Stimulated activated naive B cell treated with anti-CD40 and anti-IgM and Interleukin-4, amounts not matched to agents 10 μg/mL and 1 μg/mL and 100 μg/mL, for 72 hours (primary cell): ENCODE results near the gene SELENOM.

Source experiments
- ATAC-seq, 2 donors: fragments of 150-1000 bp; cut with Tn5 transposase; replicated peaks; 2 replicates each; pipeline ENCODE4 v1.10.0; 2021; ENCODE audit warnings: moderate library complexity in 1 of 2
- DNase-seq: peaks from one replicate; pipeline ENCODE4 v3.0.0; 2021
- H3K27ac Mint-ChIP-seq: one replicate; pipeline ENCODE4 v1.8.0; 2022; ENCODE audit warnings: mild to moderate bottlenecking, mixed read lengths
- H3K27me3 Mint-ChIP-seq, 2 donors: one replicate each; pipeline ENCODE4 v1.8.0; 2022; ENCODE audit warnings: mixed read lengths in 2 of 2
- H3K36me3 Mint-ChIP-seq, 2 donors: one replicate each; pipeline ENCODE4 v1.8.0; 2022; ENCODE audit warnings: mixed read lengths in 2 of 2, mild to moderate bottlenecking in 1 of 2
- H3K4me1 Mint-ChIP-seq, 2 donors: one replicate each; pipeline ENCODE4 v1.8.0; 2022; ENCODE audit warnings: mixed read lengths in 2 of 2, mild to moderate bottlenecking in 1 of 2
- H3K4me3 Mint-ChIP-seq, 2 donors: one replicate each; pipeline ENCODE4 v1.8.0; 2022; ENCODE audit warnings: mild to moderate bottlenecking in 2 of 2, mixed read lengths in 2 of 2, moderate library complexity in 1 of 2
- H3K9me3 Mint-ChIP-seq, 2 donors: one replicate each; pipeline ENCODE4 v1.8.0; 2022; ENCODE audit warnings: mixed read lengths in 2 of 2, mild to moderate bottlenecking in 1 of 2

The SELENOM gene

DNA sequence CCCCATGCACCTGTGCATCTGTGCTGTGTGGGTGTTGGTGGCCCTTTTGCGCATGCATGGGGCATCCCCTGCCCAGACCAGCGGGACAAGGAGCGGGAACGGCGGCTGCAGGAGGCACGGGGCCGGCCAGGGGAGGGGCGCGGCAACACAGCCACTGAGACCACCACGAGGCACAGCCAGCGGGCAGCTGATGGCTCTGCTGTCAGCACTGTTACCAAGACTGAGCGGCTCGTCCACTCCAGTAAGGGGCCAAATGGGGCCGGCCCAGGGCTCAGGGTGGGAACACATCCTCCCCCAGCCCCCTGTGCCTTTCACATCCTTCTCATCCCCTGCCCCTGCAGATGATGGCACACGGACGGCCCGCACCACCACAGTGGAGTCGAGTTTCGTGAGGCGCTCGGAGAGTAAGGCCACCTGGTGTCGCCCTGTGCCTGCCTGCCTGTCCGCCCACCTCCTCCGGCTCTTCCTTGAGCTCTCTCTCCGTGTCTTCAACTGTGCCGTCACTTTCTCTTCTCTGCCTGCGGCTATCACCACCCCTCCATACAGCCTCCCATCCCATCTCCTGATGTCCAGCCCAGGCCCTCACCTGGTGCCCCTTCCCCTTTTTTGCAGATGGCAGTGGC lies 10.6 kb downstream of the SELENOM start:
- Mint-ChIP-seq H3K4me3 (no peak overlapping the region), H3K27me3 (no peaks in the 10 kb centered on the region), H3K36me3 (peaks cover 2 to 4% of the 10 kb centered on the region in 2 donors), H3K27ac (no peak overlapping the region), H3K9me3 (no peaks in the 10 kb centered on the region), H3K4me1 (peaks cover 0 to 2% of the 10 kb centered on the region in 2 donors)
- DNase-seq (no peak), ATAC-seq (no peak)

DNA sequence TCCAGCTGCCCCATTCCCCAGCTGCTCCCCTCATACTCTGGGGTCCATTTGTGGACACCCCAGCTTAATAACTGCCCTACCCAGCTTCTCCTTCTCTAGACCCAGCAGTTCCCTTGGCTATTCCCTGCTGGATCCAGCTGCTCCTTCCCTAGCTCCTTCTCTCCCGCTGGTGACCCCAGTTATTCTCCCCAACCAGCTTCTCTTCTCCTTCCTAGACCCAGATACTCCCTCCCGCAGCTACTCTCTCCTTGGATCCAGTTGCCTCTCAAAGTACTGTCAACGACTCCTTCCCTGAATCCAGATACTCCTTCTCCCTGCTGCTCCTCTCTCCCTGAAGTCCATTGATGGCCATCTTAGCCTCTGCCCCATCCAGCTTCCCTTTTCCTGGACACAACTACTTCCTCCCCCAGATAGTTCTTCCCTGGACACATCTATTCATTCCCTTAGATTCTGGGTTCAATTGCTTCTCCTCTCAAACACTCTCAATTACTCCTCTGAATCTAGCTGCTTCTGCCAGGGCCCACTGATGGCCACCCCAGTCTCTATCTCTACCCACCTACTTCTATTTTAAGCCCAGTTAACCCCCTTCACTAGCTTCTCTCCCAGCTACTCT lies 11.6 kb downstream of the SELENOM start:
- DNase-seq (no peak), ATAC-seq (no peak)
- Mint-ChIP-seq H3K36me3 (peaks cover 2 to 4% of the 10 kb centered on the region in 2 donors), H3K4me1 (peaks cover 0 to 1% of the 10 kb centered on the region in 2 donors), H3K27ac (no peak overlapping the region), H3K27me3 (no peaks in the 10 kb centered on the region), H3K4me3 (no peak overlapping the region), H3K9me3 (no peaks in the 10 kb centered on the region)

DNA sequence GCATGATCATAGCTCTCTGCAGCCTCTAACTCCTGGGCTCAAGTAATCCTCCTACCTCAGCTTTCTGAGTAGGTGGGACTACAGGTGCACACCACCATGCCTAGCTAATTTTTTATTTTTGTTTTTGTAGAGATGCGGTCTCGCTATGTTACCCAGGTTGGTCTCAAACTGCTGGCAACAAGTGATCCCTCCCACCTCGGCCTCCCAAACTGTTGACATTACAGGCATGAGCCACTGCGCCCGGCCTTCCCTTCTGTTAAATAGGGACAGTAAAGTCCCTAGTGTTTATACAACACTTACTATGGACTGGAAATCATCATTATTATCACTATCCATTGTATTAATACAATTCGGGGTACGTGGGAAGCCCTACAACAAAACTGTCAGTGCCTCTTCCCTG lies 12.6 kb downstream of the SELENOM start:
- no peak for ATAC-seq
- no peaks in the 10 kb centered on the region for H3K9me3 Mint-ChIP-seq
- DNase-seq: no peak
- H3K4me1 Mint-ChIP-seq: peaks cover 1 to 2% of the 10 kb centered on the region in 2 donors
- H3K4me3 Mint-ChIP-seq: no peak overlapping the region
- peaks cover 0 to 4% of the 10 kb centered on the region in 2 donors for H3K36me3 Mint-ChIP-seq
- no peak overlapping the region for H3K27ac Mint-ChIP-seq
- no peaks in the 10 kb centered on the region for H3K27me3 Mint-ChIP-seq

GRCh38 chr22:31094021-31094551 lies 13.3 kb downstream of the SELENOM start:
- Mint-ChIP-seq H3K9me3 (no peaks in the 10 kb centered on the region), H3K4me3 (no peak overlapping the region), H3K27me3 (no peaks in the 10 kb centered on the region), H3K36me3 (peaks cover 0 to 4% of the 10 kb centered on the region in 2 donors), H3K27ac (no peak overlapping the region), H3K4me1 (peaks cover 8% of the 10 kb centered on the region in 2 donors)
- peak in 1 of 2 donors; percentile 20 for ATAC-seq
- DNase-seq: no peak

DNA sequence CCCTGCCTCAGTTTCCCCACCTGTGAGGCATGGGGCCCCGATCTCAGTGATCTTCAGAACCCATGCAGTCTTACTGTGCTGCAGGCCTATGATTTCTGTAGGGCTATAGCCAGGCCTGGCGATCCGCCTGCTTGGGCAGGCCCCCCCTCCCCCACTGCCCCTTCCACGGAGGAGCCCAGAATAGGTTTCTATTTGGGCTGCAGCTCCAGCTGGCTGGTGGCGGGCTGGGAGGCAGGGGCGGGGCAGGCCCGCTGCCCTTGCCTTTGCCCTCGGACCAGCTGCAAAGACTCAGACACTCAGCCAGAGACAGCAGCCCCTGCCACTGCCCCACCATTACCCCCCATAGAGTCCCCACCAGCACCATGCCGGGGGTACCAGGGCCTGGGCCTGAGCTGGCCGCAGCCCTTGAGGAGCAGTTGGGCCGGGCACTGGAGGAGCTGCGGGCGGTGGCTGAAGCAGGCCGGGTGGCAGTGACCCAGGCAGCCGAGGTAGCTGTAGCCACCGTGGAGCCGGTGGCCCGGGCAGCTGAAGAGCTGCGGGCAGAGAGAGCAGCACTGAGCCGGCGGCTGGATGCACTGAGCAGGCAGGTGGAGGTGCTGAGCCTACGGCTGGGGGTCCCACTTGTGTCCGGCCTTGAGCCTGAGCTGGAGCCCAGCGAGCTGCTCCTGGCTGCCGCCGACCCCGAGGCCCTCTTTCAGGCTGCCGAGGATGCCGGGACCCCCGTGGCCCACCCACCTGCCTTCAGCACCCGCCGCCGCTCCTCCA lies 14.1 kb downstream of the SELENOM start:
- Mint-ChIP-seq H3K4me3 (no peak overlapping the region), H3K27ac (no peak overlapping the region), H3K27me3 (no peaks in the 10 kb centered on the region), H3K4me1 (peaks cover 9% of the 10 kb centered on the region in 2 donors), H3K36me3 (peaks cover 0 to 4% of the 10 kb centered on the region in 2 donors), H3K9me3 (no peaks in the 10 kb centered on the region)
- DNase-seq (no peak), ATAC-seq (no peak)

DNA sequence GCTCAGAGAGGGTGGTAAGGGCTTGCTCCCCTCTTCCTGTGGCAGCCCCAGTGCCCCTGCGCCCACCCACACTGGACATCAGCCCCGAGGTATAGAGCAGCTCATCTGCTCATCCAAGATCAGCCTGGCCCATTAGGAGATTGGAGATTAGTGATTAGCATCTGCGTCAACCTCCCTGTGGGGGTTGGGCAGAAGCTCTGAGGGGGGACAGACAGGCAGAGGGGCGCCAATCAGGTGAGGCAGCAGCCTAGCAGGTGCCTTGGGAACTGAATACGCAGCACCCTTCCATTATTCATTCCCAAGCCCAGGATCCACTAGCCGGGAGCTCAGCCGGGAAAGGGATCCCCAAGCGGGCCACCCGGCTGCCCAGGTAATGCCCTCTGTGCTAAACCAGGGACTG lies 15.2 kb downstream of the SELENOM start:
- no peaks in the 10 kb centered on the region for H3K9me3 Mint-ChIP-seq
- no peak for ATAC-seq
- H3K4me1 Mint-ChIP-seq: peaks cover 9% of the 10 kb centered on the region in 2 donors
- H3K27me3 Mint-ChIP-seq: no peaks in the 10 kb centered on the region
- no peak overlapping the region for H3K27ac Mint-ChIP-seq
- no peak for DNase-seq
- peaks cover 0 to 4% of the 10 kb centered on the region in 2 donors for H3K36me3 Mint-ChIP-seq
- no peak overlapping the region for H3K4me3 Mint-ChIP-seq

DNA sequence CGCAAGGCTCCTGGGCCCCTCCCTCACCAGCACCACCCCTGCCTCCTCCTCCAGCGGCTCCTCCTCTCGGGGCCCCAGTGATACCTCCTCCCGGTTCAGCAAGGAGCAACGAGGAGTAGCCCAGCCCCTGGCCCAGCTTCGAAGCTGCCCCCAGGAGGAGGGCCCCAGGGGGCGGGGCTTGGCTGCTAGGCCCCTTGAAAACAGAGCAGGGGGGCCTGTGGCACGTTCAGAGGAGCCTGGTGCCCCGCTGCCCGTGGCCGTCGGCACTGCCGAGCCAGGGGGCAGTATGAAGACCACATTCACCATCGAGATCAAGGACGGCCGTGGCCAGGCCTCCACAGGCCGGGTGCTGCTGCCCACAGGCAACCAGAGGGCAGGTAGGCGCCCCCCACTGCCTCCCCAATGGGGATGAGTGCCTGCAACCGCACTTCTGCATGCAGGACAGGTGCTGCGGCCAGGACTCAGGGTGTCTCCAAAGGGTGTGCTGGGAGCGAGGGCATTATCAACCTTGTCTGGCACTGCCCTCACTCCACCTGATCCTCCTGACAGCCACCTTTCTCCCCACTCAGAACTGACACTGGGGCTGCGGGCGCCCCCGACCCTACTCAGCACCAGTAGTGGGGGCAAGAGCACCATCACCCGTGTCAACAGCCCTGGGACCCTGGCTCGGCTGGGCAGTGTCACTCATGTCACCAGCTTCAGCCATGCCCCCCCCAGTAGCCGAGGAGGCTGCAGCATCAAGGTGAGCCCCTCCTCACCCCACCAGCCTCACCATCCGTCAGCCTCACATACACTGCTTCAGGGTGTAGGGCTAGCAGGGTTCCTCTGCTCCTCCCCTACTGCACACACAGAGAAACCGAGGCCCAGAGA lies 16.0 kb downstream of the SELENOM start:
- Mint-ChIP-seq H3K27ac (no peak overlapping the region), H3K4me1 (peaks cover 8 to 9% of the 10 kb centered on the region in 2 donors), H3K36me3 (no peaks in the 10 kb centered on the region), H3K9me3 (no peaks in the 10 kb centered on the region), H3K27me3 (no peaks in the 10 kb centered on the region), H3K4me3 (no peak overlapping the region)
- DNase-seq (no peak), ATAC-seq (no peak)

GRCh38 chr22:31090217-31091085 lies 16.9 kb downstream of the SELENOM start:
- H3K4me1 Mint-ChIP-seq: peaks cover 10 to 14% of the 10 kb centered on the region in 2 donors
- H3K27ac Mint-ChIP-seq: peak overlapping the region; percentile 51
- no peaks in the 10 kb centered on the region for H3K27me3 Mint-ChIP-seq
- DNase-seq (no peak), ATAC-seq (no peak)
- H3K36me3 Mint-ChIP-seq: no peaks in the 10 kb centered on the region
- no peak overlapping the region for H3K4me3 Mint-ChIP-seq
- H3K9me3 Mint-ChIP-seq: no peaks in the 10 kb centered on the region

DNA sequence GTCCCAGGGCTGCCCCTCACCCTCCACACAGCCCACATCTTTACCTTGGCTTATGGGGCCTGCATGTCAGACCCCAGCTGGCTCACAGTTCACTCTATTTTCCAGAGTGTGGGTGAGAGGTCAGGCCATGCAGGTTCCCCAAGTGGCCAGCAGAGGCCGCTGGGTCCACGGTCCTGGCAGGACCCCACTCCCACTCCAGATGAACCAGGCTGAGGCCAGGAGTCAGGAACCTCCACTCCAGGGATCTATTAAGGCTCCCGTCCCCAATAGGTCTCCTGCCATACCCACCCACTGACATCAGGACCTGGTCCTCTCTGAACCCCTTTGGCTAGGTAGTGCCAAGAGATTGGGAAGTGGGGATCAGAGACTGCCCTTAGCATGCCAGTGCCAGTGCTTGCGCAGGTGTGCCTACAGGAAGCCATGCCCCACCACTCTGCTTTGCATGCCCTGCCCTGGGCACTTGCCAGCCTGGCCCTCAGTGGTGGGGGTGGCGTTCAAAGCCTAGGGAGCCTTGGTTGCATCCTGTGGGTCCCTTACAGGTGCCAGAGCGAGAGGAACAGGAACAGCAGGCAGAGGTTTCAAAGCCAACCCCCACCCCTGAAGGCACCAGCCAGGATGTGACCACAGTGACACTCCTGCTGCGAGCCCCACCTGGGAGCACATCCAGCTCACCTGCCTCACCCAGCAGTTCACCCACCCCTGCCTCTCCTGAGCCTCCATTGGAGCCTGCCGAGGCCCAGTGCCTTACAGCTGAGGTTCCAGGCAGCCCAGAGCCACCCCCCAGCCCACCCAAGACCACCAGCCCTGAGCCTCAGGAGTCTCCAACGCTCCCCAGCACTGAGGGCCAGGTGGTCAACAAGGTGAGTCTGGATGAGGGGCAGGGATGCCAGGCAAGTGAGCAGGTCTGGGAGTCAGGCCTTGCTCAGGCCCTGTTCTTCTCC lies 17.9 kb downstream of the SELENOM start:
- no peak overlapping the region for H3K27ac Mint-ChIP-seq
- no peak for ATAC-seq
- H3K27me3 Mint-ChIP-seq: no peaks in the 10 kb centered on the region
- no peaks in the 10 kb centered on the region for H3K36me3 Mint-ChIP-seq
- H3K4me1 Mint-ChIP-seq: peaks cover 12 to 20% of the 10 kb centered on the region in 2 donors
- H3K4me3 Mint-ChIP-seq: no peak overlapping the region
- no peak for DNase-seq
- H3K9me3 Mint-ChIP-seq: no peaks in the 10 kb centered on the region

DNA sequence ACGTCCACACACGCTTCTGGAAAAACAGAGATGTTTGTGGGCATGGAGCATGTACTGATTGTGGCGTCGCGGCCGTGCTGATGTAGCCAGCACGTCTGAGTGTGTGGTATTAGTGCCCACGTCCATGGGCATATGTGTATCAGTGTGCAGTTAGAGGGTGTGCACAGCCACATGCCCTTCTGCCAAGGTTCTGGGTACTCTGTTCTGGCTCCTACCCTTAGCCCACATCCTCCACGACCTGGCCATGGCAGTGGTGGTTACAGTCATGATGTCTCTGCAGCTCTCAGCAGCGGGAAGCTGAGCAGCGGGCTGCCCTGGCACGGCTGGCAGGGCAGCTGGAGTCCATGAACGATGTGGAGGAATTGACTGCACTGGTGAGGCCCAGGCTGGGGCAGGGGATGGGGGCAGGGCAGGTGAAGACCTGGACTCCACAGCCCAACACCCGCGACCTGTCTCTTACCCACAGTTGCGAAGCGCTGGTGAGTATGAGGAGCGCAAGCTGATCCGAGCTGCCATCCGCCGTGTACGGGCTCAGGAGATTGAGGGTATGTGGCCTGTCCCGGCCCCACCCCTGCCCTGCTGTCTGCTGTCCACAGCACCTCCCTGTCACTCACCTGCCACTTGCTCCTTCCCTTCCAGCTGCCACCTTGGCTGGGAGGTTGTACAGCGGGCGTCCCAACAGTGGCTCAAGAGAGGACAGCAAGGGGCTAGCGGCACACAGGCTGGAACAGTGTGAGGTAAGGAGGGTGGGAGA lies 19.0 kb downstream of the SELENOM start:
- no peak for DNase-seq
- Mint-ChIP-seq H3K36me3 (no peaks in the 10 kb centered on the region), H3K4me3 (no peak overlapping the region), H3K9me3 (no peaks in the 10 kb centered on the region), H3K4me1 (peaks cover 20 to 30% of the 10 kb centered on the region in 2 donors), H3K27ac (no peak overlapping the region), H3K27me3 (no peaks in the 10 kb centered on the region)
- ATAC-seq: no peak

- peaks cover 25 to 36% of the 10 kb centered on the region in 2 donors for H3K4me1 Mint-ChIP-seq
- no peak for DNase-seq
- no peak overlapping the region for H3K27ac Mint-ChIP-seq
- H3K27me3 Mint-ChIP-seq: no peaks in the 10 kb centered on the region
- no peaks in the 10 kb centered on the region for H3K36me3 Mint-ChIP-seq
- no peak overlapping the region for H3K4me3 Mint-ChIP-seq
- no peaks in the 10 kb centered on the region for H3K9me3 Mint-ChIP-seq
- no peak for ATAC-seq
Measured at GRCh38 chr22:31087744-31088215, 19.6 kb downstream of the SELENOM start.
